HG03439 (cell line): Measurements from ENCODE around the gene MMP24.
"Not testable (repeated sequence)": the region's sequence is repeated elsewhere in the genome, so short reads cannot be mapped to it uniquely, and the experiment has no call there.

Experiments used
- ATAC-seq: cut with Tn5 transposase; IDR thresholded peaks from one replicate; pipeline ENCODE4 v1.9.1; 2021; ENCODE audit warnings: mild to moderate bottlenecking, moderate library complexity; ENCODE audit not compliant: unreplicated experiment

Gene MMP24

GRCh38 chr20:35305682-35306556 lies 79.4 kb downstream of the MMP24 start:
- ATAC-seq, result no peak

- no peak for ATAC-seq
These were observed 80.5 kb downstream of the MMP24 start for GRCh38 chr20:35306931-35307517.

GRCh38 chr20:35307666-35308653 lies 81.5 kb downstream of the MMP24 start:
- no peak for ATAC-seq

GRCh38 chr20:35311409-35311808 lies 84.9 kb downstream of the MMP24 start:
- no peak for ATAC-seq

- ATAC-seq, result no peak
These were observed 85.3 kb downstream of the MMP24 start for GRCh38 chr20:35311822-35312221.

- no peak for ATAC-seq
These were observed 85.8 kb downstream of the MMP24 start for GRCh38 chr20:35312318-35312717.

GRCh38 chr20:35314816-35315631 lies 88.5 kb downstream of the MMP24 start:
- ATAC-seq, result no peak

GRCh38 chr20:35315632-35316020 lies 89.1 kb downstream of the MMP24 start:
- ATAC-seq, result not testable (repeated sequence)

GRCh38 chr20:35316086-35316485 lies 89.6 kb downstream of the MMP24 start:
- ATAC-seq, result no peak

- no peak for ATAC-seq
These were observed 91.1 kb downstream of the MMP24 start for GRCh38 chr20:35317416-35318210.

- ATAC-seq, result no peak
These were observed 92.1 kb downstream of the MMP24 start for GRCh38 chr20:35318502-35319157.

GRCh38 chr20:35319192-35319870 lies 92.8 kb downstream of the MMP24 start:
- ATAC-seq, result no peak

- ATAC-seq, result no peak
These were observed 93.3 kb downstream of the MMP24 start for GRCh38 chr20:35319871-35320197.

GRCh38 chr20:35320396-35321126 lies 94.1 kb downstream of the MMP24 start:
- no peak for ATAC-seq

- no peak for ATAC-seq
These were observed 98.9 kb downstream of the MMP24 start for GRCh38 chr20:35325401-35325800.

GRCh38 chr20:35326021-35326739 lies 99.7 kb downstream of the MMP24 start:
- no peak for ATAC-seq
